Activated CD8-positive, alpha-beta memory T cell treated with anti-CD3 and anti-CD28 coated beads for 36 hours (primary cell): ENCODE data around the gene EML6. TPM values are rescaled to one million over a fixed set of nuclear protein-coding genes. Genes with fewer than 3 reads are reported as not detected.

Source experiments
- CTCF ChIA-PET: fragments of 350-600 bp; sonication (Branson Sonifier 250); formaldehyde crosslinking; loops from one replicate; lab custom pipeline; 2021; ENCODE audit warnings: antibody characterized with exemption; lab: Charles Lee
- POLR2A ChIA-PET: fragments of 350-600 bp; sonication (Branson Sonifier 250); formaldehyde crosslinking; loops from one replicate; lab custom pipeline; 2021; ENCODE audit warnings: antibody characterized with exemption; lab: Charles Lee
- total RNA-seq, 2 experiments: library from RNA; stranded (reverse); gene quantifications; one replicate each; pipeline ENCODE4 v1.2.3, GENCODE V29; 2021

EML6 gene
- total RNA-seq, 2 experiments from 2014 or later: 0.89 to 1.7 TPM

DNA sequence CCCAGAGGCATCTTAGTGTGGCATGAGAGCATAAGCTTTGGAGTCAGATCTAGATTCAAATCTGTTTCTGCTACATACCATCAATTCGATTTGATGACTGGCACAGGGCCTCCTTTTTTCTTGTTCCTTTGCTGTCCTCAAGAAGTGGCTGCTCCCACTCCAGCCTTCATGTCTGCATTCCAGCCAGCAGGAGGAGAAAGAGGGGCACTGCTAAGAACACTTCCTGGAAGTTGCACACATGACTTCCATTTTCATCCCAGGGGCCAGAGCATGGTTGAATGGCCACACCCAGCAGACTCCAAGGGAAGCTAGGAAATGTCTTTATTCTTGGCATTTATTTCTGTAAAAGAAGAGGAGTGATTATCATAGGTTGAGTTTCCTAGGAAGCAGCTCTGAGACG is 50.4 kb downstream of the EML6 start:
- ChIA-PET POLR2A (no interaction called here), CTCF (no interaction called here)

DNA sequence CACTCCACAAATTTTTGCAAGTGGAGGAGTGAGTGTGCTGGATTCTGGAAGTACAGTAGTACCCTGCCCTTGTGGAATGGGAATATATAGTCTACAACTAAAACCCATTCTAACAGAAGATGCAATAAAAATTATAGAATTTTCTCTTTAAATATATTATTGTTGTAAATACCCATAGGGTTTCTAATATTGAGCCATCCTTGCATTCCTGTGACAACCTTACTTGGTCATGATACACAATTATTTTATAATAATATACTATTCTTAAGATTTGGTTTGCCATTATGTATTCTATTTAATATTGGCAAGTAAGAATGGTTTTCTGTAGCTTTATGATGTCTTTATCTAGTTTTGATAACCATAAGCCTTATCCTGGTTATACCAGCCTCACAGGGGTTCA is 52.2 kb downstream of the EML6 start:
- CTCF ChIA-PET: no interaction called here
- POLR2A ChIA-PET: no interaction called here

DNA sequence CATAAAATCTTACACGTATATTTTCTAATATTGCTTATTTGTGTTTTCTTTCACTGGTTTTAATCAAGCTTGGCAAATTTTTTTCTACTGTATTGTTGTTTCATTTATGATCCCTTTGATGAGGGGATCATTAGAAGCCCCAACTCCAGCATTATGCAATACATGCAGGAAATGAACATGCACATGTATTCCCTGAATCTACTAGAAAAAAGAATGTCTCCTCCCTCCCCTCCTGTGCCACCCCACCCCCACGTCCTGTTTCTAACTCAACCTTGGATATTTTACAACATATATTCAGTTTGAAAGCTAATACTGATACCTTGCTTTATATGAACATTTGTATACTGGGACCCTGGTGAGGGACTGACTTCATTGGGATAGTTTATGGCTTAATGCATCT is 53.0 kb downstream of the EML6 start:
- CTCF ChIA-PET: no interaction called here
- POLR2A ChIA-PET: no interaction called here

DNA sequence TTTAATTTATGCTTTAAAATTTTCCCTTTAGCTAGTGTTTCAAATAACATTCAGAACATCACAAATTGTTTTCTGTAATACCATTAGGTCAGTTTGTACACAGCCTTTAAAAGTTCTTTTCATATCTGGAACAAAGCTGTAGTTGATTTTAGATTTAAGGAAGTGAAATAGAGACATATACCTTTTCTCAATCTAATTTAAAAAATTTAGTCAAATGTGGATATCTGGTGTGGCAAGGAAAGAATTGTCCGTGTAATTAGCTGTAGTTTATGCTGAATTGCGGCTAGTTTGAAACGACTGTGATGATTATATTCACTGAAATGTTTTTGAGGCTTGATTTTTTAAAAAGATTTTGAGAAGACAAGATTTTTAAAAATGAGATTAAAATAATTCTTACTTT is 59.9 kb downstream of the EML6 start:
- POLR2A ChIA-PET: no interaction called here
- CTCF ChIA-PET: no interaction called here

DNA sequence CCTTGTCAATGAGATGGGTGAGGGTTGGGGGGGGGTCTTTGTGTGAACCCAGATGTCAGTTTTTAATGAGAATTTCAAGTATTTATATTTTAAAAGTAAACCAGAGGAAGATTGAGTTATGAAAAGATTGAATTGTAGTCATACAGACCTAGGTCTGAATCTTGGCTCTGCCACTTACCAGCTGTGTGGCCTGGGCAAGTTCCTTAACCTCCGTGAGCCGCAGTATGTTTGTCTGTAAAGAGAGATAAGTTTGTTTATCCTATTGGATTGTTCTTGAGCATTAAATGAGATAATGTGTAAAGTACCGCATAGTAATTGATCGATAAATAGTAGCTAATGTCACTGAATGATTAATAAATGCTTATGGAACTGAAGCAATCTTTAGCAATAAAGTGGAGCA is 63.8 kb downstream of the EML6 start:
- POLR2A ChIA-PET: no interaction called here
- CTCF ChIA-PET: no interaction called here

DNA sequence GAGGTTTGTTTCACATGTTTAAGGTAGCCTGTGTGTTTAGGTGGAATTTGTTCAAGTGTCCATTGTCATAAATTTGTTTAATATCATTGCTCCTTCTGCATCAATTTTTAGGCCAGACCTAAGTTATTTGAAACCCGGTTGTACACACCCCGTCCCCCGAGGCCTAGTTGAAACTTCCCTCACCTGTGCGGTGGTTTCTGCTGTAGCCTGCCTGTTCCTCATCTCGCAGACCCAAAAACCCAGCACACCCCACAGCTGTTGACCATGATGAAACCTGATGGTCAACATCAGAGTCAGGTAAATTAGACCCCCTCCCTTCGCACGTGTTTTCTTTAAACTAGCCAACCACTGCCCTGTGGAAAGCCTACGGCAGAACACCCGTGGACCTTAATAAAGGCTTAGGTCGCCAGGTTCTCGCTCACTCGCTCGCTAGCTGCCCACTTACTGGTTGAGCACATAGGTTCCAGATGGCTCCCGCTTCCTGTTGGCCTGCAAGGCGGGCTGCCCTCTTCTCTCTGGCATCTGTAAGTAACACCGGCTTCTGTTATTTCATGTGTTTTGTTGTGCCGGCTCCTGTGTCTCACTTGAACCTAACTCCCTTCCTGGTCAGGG is 64.4 kb downstream of the EML6 start:
- ChIA-PET CTCF (no interaction called here), POLR2A (no interaction called here)

DNA sequence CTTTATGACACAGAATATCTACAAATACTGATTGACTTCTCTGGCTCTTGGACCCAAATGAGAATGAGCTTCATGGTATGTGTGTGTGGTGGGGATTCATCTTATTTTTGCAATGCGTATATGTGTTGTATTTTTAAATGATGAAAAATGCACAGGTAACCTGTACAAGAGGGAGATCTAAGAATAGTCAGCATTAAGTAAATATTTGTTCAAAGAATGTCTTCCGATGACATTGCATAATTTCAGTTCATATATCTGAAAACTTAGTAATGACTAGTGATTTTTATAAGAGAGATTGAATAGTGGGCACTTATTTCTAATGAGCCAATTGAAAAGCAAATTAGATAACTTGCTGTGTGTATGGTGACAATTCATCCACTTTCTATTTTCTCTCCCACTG is 66.4 kb downstream of the EML6 start:
- ChIA-PET CTCF (no interaction called here), POLR2A (no interaction called here)

DNA sequence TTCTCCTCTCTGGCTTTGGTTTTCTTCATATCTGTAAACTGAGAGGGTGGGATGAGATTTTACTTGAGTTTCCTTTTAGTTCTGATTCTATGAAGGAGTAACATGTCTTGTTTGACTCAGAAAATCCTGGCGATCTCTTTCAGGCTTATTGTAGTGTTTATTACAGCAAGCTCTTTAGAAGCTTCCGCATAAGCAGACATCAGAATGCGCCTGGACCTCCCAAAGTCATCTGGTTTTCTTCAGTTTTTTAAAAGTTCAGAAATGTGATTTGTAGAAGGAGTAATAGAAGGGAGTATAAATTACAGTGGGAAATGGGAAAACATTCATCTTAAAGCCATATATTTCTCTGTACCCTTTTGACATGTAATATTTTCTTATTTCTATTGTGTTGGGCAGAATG is 68.4 kb downstream of the EML6 start:
- CTCF ChIA-PET: no interaction called here

DNA sequence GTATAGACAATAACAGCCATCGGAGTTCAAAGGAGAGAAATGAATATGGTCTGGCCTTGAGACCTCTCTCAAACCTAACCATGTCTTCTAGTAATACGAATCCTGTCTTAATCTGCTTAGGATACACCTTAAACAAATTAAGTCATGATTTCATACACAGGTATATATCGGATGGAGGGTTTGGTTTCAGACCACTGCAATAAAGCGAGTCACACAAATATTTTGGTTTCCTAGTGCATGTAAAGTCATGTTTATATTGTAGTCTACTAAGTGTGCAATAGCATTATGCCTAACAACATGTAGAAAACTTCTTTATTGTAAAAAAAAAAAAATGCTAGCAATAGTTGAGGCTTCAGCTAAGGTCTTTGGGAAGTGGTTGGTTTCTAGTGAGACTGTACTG is 73.8 kb downstream of the EML6 start:
- CTCF ChIA-PET: no interaction called here
- POLR2A ChIA-PET: no interaction called here

More for the DNA sequence above, 68.4 kb downstream of the EML6 start:
- POLR2A ChIA-PET: no interaction called here

DNA sequence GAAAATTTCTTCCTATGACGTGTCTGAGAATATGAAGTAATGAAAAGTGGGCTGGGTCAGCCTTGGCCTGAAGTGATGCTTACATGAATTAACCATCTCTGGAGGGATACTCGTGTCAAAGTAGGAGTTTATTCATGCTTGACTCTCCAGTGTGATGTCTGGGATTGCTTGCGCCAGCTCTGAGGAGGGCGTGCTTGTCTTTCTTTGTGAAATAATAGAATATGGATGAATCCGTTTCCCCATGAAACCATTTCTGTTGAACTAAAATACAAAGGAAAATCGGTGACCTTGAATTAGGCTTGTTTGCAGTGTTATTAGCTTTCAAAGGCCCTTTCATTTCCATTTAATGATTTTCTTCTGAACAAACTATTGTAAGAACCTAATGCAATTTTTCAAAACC is 77.9 kb downstream of the EML6 start:
- POLR2A ChIA-PET: no interaction called here

DNA sequence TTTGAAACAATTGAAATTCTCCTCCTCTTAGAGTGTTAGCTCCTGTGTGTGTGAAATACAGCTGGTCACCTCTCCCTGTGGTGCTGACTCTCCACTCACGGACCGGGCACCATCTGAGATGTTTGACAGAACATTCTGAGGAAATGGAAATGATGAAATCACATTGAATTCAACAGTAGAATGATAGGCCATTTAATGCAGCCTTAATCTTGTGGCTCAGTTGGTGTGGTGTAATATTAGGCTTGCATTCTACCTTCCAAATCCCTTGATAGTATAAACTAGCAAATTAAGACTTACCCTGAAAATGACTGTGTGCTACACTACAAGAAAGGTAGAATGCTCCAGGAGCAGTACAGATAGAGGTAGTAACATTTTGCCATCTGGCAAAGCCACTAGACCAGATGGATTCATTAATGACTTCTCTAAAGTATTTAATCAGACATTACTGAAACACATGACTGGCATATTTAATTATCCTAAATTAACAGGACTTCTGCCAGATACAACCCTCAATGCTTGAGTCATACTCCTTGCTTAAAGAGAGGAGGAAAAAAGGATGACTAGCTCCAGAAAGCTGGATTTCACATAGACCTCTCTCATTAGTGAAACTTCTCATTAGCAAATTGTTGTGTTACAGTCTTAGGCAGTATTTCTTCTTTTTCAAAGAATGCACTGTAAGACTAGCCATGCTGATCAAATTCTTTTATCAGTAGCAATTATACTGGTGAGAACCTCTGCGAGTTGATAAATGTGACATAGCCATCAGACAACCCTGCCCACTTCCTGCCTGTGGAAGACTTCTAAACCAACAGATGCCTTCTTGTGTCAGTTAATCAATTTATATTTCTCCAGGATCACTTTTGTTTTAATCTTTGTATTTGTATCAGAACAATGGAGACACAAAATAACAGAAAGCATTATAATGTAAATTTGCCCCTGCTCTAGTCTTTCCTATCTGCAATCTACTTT is 80.6 kb downstream of the EML6 start:
- ChIA-PET POLR2A (no interaction called here), CTCF (no interaction called here)

More for the DNA sequence above, 77.9 kb downstream of the EML6 start:
- CTCF ChIA-PET: interaction anchor here (0.5 kb wide), 1 partner anchor 401 kb away, joined by 3 read pairs; no protein-coding TSS in a partner anchor

DNA sequence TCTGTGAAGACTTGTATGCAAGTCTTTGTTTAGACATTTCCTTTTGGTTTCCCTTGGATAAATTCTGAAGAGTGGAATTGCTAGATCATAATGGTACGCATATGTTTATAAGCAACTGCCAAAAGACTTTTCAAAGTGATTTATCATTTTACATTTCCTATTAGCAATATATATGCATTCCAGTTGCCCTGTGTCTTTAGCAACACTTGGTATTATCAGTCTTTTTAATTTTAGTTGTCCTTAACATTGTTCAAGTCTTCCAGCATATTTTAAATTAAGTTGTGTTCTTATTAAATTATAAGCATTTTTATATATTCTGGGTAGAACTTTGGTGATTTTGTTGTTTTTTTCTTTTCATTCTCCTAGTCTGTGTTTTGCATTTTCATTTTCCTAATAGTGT is 81.8 kb downstream of the EML6 start:
- CTCF ChIA-PET: no interaction called here
- POLR2A ChIA-PET: no interaction called here

DNA sequence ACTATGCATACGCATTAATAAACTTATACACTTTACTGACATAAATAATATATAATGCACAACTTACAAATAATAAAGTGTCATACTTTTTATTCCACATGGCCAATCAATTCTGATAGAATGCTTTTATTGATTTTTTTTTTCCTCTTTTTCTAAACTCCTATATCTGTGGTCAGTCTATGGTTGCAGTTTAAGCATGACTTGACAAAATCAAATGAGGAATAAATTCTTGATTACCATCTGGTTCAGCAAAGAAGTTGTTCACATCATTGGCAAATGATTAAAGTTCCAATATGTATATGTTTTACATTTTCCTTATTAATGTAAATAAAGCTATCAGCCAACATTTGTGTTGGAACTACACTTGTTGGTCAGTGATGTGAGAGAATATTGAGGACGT is 83.5 kb downstream of the EML6 start:
- POLR2A ChIA-PET: no interaction called here
- CTCF ChIA-PET: interaction anchor here (0.5 to 0.6 kb wide), 2 partner anchors 91 to 296 kb away, joined by 3 read pairs; no protein-coding TSS in a partner anchor

DNA sequence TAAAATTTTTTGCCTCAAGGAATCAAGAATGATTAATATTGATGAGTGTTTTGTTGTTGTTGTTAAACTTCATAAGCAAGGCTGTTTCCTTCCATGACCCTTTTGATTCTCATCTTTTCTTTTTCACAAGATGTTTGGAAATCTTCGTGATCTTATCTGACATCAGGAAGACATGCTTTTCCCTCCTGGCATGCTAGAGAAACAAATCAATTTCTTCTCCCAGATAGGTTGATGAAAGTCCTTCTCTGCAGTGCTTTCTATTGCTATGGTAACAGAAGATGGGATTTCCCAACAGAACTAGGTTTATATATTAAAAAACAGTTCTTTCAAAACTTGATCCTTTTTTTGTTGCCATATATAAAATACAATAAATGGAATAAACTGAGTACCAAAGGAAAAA is 85.2 kb downstream of the EML6 start:
- POLR2A ChIA-PET: no interaction called here
- CTCF ChIA-PET: no interaction called here

DNA sequence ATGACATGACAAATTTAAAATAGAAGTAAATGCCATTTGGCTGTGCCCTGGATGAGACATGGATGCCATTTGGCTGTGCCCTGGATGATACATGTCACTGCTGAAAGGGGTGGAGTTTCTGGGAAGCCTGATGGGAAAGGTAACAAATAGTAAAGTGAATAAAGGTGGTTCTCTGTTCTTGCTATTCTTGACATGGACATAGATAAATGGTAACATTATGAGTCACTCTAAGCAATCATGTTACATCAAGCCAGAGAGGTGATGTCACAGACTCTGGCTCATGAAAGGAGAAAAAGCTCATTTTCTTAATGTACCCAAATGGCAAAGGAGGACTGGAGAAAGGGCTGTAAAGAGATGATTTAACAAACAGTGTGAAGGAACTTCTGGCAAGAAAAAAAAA is 86.4 kb downstream of the EML6 start:
- ChIA-PET CTCF (no interaction called here), POLR2A (no interaction called here)

DNA sequence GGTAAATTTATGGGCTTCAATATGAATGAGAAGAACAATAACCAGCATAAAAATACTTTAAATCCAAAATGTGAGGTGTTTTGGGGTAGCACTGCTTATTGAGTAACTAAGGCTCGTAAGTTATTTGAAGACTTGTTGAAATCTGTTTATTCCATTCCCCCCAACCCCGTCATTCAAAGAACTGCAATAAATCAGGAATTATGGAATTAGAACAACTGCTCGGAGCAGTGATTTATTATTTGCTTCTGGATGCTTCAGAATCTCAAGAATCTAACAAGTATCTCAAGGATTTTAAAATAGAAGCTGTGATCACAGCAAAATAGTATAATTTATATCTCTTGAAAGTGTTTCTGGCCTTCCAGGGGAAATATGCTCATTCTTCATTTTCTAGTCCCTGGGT is 86.8 kb downstream of the EML6 start:
- POLR2A ChIA-PET: no interaction called here
- CTCF ChIA-PET: no interaction called here

DNA sequence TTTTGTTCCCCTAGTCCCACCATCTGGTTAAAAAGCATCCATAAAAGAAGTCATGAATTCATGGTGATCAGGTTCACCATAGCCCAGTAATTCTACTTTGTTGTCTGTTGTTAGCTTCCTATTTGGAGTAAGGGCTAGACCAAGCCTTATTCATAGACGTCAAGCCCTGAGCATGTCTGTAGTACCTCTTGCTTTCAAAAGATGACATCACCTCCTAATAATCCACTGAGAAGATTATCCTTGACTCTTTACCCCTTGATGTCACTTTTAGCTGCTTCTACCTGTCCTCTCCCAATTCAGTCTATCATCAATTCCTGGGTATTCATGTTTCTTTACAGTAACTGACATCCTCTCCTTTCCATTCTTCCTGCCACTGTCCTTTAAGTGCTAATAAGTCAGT is 90.1 kb downstream of the EML6 start:
- CTCF ChIA-PET: no interaction called here
- POLR2A ChIA-PET: no interaction called here

DNA sequence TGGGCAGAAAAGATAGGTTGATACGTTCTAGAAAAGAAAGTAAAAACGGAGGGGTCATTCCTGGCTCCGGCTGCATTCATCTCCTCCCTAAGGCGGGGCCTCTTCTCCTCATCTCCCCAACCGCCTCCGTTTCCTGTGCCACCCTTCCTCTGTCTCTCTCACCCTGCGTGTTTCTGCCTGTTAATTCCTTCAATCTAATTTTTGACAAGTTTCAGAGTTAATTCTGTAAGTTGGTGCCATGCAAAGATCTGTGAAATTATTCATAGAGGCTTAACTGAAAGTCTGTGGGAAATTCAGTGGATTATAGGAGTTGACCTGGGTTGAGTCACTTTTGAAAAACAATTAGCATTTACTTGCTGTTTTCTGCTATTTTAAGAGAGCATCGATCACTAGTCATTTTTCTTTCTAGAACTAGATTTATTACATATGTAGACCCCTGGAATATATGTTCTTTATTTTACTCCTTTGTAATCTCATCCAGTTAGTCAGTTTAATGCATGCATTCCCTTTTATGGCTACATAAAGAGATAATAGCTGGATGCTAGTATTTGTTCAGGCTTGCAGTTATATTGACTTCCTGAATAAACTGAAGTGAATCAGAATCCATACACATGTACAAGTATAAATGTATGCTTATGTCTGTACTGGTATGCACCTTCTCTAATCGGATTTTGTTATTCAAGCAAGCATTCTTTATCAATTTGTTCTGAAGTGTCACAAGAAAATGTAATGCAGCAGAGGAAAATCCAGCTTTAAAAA is 91.1 kb downstream of the EML6 start:
- ChIA-PET CTCF (no interaction called here), POLR2A (interaction anchor here (0.6 kb wide), 1 partner anchor 354 kb away, joined by 3 read pairs; no protein-coding TSS in a partner anchor)

DNA sequence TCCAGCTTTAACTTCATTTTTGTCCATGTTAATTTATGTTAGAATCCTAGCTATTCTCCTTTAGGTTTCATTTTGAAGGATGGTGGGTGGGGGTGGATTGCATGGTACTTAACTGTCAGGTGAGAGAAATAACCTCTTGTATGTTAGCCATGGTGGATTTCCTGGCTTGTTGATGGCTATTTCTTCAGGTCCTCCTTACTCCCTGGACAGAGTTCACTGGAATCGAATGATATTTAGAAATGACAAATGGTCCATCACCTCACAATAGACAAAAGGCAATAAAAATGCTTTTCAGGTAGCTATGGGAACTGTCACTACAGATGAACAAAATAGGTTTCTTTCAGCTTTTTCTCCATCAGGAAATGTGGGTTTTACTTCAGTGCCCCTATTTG is 91.7 kb downstream of the EML6 start:
- CTCF ChIA-PET: no interaction called here
- POLR2A ChIA-PET: interaction anchor here (0.6 kb wide), 1 partner anchor 353 kb away, joined by 3 read pairs; no protein-coding TSS in a partner anchor

DNA sequence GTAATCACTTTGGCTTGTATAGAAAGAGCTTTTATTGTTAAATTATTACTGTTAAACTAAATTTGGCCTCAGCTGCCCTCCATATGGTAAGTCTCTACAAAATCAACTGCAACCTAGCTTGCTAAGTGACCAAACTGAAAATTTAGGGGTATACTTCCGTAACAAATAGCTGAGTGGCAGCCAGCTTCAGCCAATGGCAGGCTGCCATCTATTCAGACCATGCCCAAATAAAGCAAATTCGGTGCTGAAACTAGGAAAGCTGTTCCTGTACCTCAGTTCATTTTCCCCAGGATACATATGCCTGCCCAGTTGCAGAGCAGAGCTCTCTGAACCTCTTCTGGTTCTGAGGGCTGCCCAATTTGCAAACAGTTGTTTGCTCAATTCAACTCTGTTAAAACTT is 94.8 kb downstream of the EML6 start:
- ChIA-PET CTCF (interaction anchor here (0.5 kb wide), 1 partner anchor 25 kb away, joined by 3 read pairs; no protein-coding TSS in a partner anchor), POLR2A (interaction anchor here (0.6 kb wide), 1 partner anchor 29 kb away, joined by 4 read pairs; no protein-coding TSS in a partner anchor)
